Inferior parietal cortex (tissue), 1 donor: Measurements from ENCODE around the gene SPAAR.
"Not testable (repeated sequence)": the region's sequence is repeated elsewhere in the genome, so short reads cannot be mapped to it uniquely, and the experiment has no call there.

Experiments
- DNase-seq: peaks from one replicate; pipeline ENCODE4 v3.0.0-alpha.2; 2016; ENCODE audit errors: extremely low spot score

Gene SPAAR

GRCh38 chr9:35904338-35904737, 5.0 kb upstream of the SPAAR start:
- DNase-seq, result no peak

- no peak for DNase-seq
Measured at GRCh38 chr9:35905051-35905781, 4.1 kb upstream of the SPAAR start.

- DNase-seq, result no peak
Measured at GRCh38 chr9:35905912-35906679, 3.2 kb upstream of the SPAAR start, which contains the start of gene HRCT1. Gene HRCT1, plus strand, starts transcription at chr9:35906202. Its CDS starts 86 bp downstream, at chr9:35906288.

GRCh38 chr9:35906923-35907699, 2.2 kb upstream of the SPAAR start:
- DNase-seq, result no peak

- DNase-seq, result no peak
Measured at GRCh38 chr9:35907711-35908503, 1.4 kb upstream of the SPAAR start.

GRCh38 chr9:35908504-35909125, 675 bp upstream of the SPAAR start:
- DNase-seq, result no peak

GRCh38 chr9:35909687-35910612, 660 bp downstream of the SPAAR start:
- no peak for DNase-seq

- no peak for DNase-seq
Measured at GRCh38 chr9:35910613-35911359, 1.5 kb downstream of the SPAAR start.

GRCh38 chr9:35911690-35912089, 2.4 kb downstream of the SPAAR start:
- no peak for DNase-seq

GRCh38 chr9:35912791-35913400, 3.6 kb downstream of the SPAAR start:
- no peak for DNase-seq

- not testable (repeated sequence) for DNase-seq
Measured at GRCh38 chr9:35913429-35913828, 4.1 kb downstream of the SPAAR start.

- DNase-seq, result no peak
Measured at GRCh38 chr9:35914301-35914807, 5.1 kb downstream of the SPAAR start.

GRCh38 chr9:35915681-35916294, 6.5 kb downstream of the SPAAR start:
- DNase-seq, result no peak

GRCh38 chr9:35917261-35917660, 8.0 kb downstream of the SPAAR start:
- DNase-seq, result no peak

- no peak for DNase-seq
Measured at GRCh38 chr9:35918780-35919179, 9.5 kb downstream of the SPAAR start.

- DNase-seq, result no peak
Measured at GRCh38 chr9:35919212-35920008, 10.1 kb downstream of the SPAAR start.

GRCh38 chr9:35920051-35920620, 10.8 kb downstream of the SPAAR start:
- DNase-seq, result no peak
